MV-4-11 (cell line): ENCODE measurements around the gene RGS6.

ENCODE experiments used
- DNase-seq: peaks from one replicate; lab custom pipeline; 2025; lab: John Stamatoyannopoulos, UW

Gene RGS6

GRCh38 chr14:72243309-72244293, 311.4 kb downstream of the RGS6 start:
- DNase-seq: no peak

GRCh38 chr14:72247896-72248465, 315.8 kb downstream of the RGS6 start:
- DNase-seq: no peak

GRCh38 chr14:72253503-72253902, 321.3 kb downstream of the RGS6 start:
- DNase-seq: no peak

GRCh38 chr14:72254202-72254936, 322.1 kb downstream of the RGS6 start:
- no peak for DNase-seq

GRCh38 chr14:72254937-72255472, 322.8 kb downstream of the RGS6 start:
- DNase-seq: no peak

GRCh38 chr14:72256055-72256454, 323.8 kb downstream of the RGS6 start:
- no peak for DNase-seq

GRCh38 chr14:72261068-72261467, 328.8 kb downstream of the RGS6 start:
- DNase-seq: no peak

- no peak for DNase-seq
Measured at GRCh38 chr14:72262771-72263170, 330.5 kb downstream of the RGS6 start.

GRCh38 chr14:72264716-72265115, 332.5 kb downstream of the RGS6 start:
- DNase-seq: no peak

GRCh38 chr14:72270147-72270727, 338.0 kb downstream of the RGS6 start:
- no peak for DNase-seq

GRCh38 chr14:72270749-72271148, 338.5 kb downstream of the RGS6 start:
- DNase-seq: no peak

- DNase-seq: no peak
Measured at GRCh38 chr14:72275242-72275641, 343.0 kb downstream of the RGS6 start.

GRCh38 chr14:72278316-72278715, 346.1 kb downstream of the RGS6 start:
- DNase-seq: no peak

GRCh38 chr14:72284176-72284575, 351.9 kb downstream of the RGS6 start:
- no peak for DNase-seq

- DNase-seq: no peak
Measured at GRCh38 chr14:72290241-72290640, 358.0 kb downstream of the RGS6 start.

- peak; percentile 14 for DNase-seq
Measured at GRCh38 chr14:72291908-72292688, 359.9 kb downstream of the RGS6 start.

GRCh38 chr14:72292689-72293024, 360.4 kb downstream of the RGS6 start:
- no peak for DNase-seq

GRCh38 chr14:72301352-72301751, 369.1 kb downstream of the RGS6 start:
- no peak for DNase-seq

GRCh38 chr14:72303930-72304329, 371.7 kb downstream of the RGS6 start:
- DNase-seq: no peak

- no peak for DNase-seq
Measured at GRCh38 chr14:72305561-72305960, 373.3 kb downstream of the RGS6 start.

GRCh38 chr14:72308967-72309485, 376.8 kb downstream of the RGS6 start:
- DNase-seq: no peak
